Measurements from ENCODE around the gene SLC2A6. TPM values are rescaled to one million over a fixed set of nuclear protein-coding genes. Genes with fewer than 3 reads are reported as not detected.

Gene SLC2A6
- total RNA-seq, 1 experiment from 2014 or later: 10.7 TPM

GRCh38 chr9:133496861-133497842, 18.3 kb upstream of the SLC2A6 start:
- ChIA-PET RAD21 (ENCODE audit: low non-redundant PET in 1 of 2, low total read pairs in 2 of 2, uncharacterized antibody in 2 of 2, unreplicated experiment in 2 of 2) (no interaction called here), CTCF (no interaction called here), POLR2A (no interaction called here)
- no peak overlapping the region for H3K9ac ChIP-seq (ENCODE audit: low read length)
- no peaks in the 10 kb centered on the region for H4K20me1 ChIP-seq (ENCODE audit: insufficient read depth)
- H3K9me3 ChIP-seq (ENCODE audit: control insufficient read depth in 1 of 2, insufficient read depth in 1 of 2, low read depth in 1 of 2, low read length in 2 of 2): peaks cover 5 to 12% of the 10 kb centered on the region in 2 experiments; a peak in 3 of 4 replicates
- DNase-seq (ENCODE audit: low read depth, low spot score): no peak
- no peak overlapping the region for H2AFZ ChIP-seq (ENCODE audit: low read depth, low read length, poor library complexity, severe bottlenecking)
- H3K79me2 ChIP-seq (ENCODE audit: insufficient read depth, low read length): no peaks in the 10 kb centered on the region
- H3K4me3 ChIP-seq (replicated peaks in 1 of 2; ENCODE audit: low read depth in 1 of 2, low read length in 2 of 2): no peak overlapping the region
- BruUV-seq (replicated peaks): no TSS peak
- no peaks in the 10 kb centered on the region for H3K9me2 ChIP-seq (ENCODE audit: insufficient read depth)
- H3K27ac ChIP-seq (ENCODE audit: low read depth, low read length): no peak overlapping the region
- no peak overlapping the region for H3K4me2 ChIP-seq (ENCODE audit: low read length)
- no peaks in the 10 kb centered on the region for H3K4me1 ChIP-seq (ENCODE audit: control insufficient read depth in 1 of 2, insufficient read depth in 2 of 2, low read length in 2 of 2)
- no peaks in the 10 kb centered on the region; the same call in 1 of the 2 replicates for H3K27me3 ChIP-seq (ENCODE audit: insufficient read depth, low read length)
- no peaks in the 10 kb centered on the region for H3K36me3 ChIP-seq (ENCODE audit: control insufficient read depth in 1 of 2, insufficient read depth in 2 of 2, low read length in 2 of 2)
- intact Hi-C loops (cut with micrococcal nuclease): no loop called here
- no peak for ATAC-seq
- TF ChIP-seq, protein P1, sequence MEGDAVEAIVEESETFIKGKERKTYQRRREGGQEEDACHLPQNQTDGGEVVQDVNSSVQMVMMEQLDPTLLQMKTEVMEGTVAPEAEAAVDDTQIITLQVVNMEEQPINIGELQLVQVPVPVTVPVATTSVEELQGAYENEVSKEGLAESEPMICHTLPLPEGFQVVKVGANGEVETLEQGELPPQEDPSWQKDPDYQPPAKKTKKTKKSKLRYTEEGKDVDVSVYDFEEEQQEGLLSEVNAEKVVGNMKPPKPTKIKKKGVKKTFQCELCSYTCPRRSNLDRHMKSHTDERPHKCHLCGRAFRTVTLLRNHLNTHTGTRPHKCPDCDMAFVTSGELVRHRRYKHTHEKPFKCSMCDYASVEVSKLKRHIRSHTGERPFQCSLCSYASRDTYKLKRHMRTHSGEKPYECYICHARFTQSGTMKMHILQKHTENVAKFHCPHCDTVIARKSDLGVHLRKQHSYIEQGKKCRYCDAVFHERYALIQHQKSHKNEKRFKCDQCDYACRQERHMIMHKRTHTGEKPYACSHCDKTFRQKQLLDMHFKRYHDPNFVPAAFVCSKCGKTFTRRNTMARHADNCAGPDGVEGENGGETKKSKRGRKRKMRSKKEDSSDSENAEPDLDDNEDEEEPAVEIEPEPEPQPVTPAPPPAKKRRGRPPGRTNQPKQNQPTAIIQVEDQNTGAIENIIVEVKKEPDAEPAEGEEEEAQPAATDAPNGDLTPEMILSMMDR (IDR thresholded peaks at IDR 0.05 in 2 of 3, conservative IDR thresholded peaks at IDR 0.05 in 1 of 3; ENCODE audit: borderline replicate concordance in 1 of 3, insufficient read depth in 1 of 3, low read depth in 2 of 3, low read length in 2 of 3): no peak
- TF ChIP-seq SP1 (IDR thresholded peaks at IDR 0.05; ENCODE audit: low read depth): no peak
- no peak for TF ChIP-seq SRF (IDR thresholded peaks at IDR 0.05; ENCODE audit: low read depth)
- no peak for TF ChIP-seq ELF1 (IDR thresholded peaks at IDR 0.05; ENCODE audit: borderline replicate concordance, low read depth)
- TF ChIP-seq REST (IDR thresholded peaks at IDR 0.05; ENCODE audit: low read depth): no peak
- no peak for TF ChIP-seq RAD21 (IDR thresholded peaks at IDR 0.05; ENCODE audit: low read depth)
- no peak for TF ChIP-seq EZH2phosphoT487 (IDR thresholded peaks at IDR 0.05; ENCODE audit: borderline replicate concordance)
- TF ChIP-seq, protein P2, sequence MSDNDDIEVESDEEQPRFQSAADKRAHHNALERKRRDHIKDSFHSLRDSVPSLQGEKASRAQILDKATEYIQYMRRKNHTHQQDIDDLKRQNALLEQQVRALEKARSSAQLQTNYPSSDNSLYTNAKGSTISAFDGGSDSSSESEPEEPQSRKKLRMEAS (IDR thresholded peaks at IDR 0.05): no peak
- no peak for TF ChIP-seq JUND (IDR thresholded peaks at IDR 0.05)
- no peak for TF ChIP-seq YY1 (IDR thresholded peaks at IDR 0.05; ENCODE audit: extremely low read depth, insufficient replicate concordance, low read depth, low read length)
- TF ChIP-seq POLR2AphosphoS5 (IDR thresholded peaks at IDR 0.05; ENCODE audit: low read depth, low read length): no peak
- no peak for TF ChIP-seq CEBPB (IDR thresholded peaks at IDR 0.05; ENCODE audit: low read depth)
- no peak for TF ChIP-seq TCF7L2 (IDR thresholded peaks at IDR 0.05; ENCODE audit: borderline replicate concordance, extremely low read depth, insufficient read depth, insufficient read length)
- no peak for TF ChIP-seq POLR2A (IDR thresholded peaks at IDR 0.05; ENCODE audit: borderline replicate concordance, extremely low read depth, insufficient read depth, insufficient read length)
- TF ChIP-seq ZNF274 (IDR thresholded peaks at IDR 0.05; ENCODE audit: low read depth, low read length): no peak
- TF ChIP-seq, protein P3, sequence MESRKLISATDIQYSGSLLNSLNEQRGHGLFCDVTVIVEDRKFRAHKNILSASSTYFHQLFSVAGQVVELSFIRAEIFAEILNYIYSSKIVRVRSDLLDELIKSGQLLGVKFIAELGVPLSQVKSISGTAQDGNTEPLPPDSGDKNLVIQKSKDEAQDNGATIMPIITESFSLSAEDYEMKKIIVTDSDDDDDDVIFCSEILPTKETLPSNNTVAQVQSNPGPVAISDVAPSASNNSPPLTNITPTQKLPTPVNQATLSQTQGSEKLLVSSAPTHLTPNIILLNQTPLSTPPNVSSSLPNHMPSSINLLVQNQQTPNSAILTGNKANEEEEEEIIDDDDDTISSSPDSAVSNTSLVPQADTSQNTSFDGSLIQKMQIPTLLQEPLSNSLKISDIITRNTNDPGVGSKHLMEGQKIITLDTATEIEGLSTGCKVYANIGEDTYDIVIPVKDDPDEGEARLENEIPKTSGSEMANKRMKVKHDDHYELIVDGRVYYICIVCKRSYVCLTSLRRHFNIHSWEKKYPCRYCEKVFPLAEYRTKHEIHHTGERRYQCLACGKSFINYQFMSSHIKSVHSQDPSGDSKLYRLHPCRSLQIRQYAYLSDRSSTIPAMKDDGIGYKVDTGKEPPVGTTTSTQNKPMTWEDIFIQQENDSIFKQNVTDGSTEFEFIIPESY (IDR thresholded peaks at IDR 0.05; ENCODE audit: extremely low read depth, insufficient replicate concordance, low read length): no peak
- TF ChIP-seq CBX3 (IDR thresholded peaks at IDR 0.05; ENCODE audit: low read depth): no peak

Data from HCT116 (cell line).